HCT116 (cell line): Measurements from ENCODE around the gene IGFL4. TPM values are rescaled to one million over a fixed set of nuclear protein-coding genes. Genes with fewer than 3 reads are reported as not detected.

Experiments used
- ATAC-seq: fragments of 200-7000 bp; cut with Tn5 transposase; 2 replicates; pipeline ENCODE4 v1.9.1; 2020; ENCODE audit warnings: mild to moderate bottlenecking, moderate library complexity
- BruUV-seq: library from RNA; stranded (reverse); fragments of 400-500 nt; replicated peaks from 2 replicates; lab custom pipeline; 2021; lab: Mats Ljungman, UMichigan
- CTCF ChIA-PET: fragments of 300-600 bp; sonication (Branson Sonifier 250); formaldehyde crosslinking; loops from one replicate; lab custom pipeline; 2021; ENCODE audit warnings: antibody characterized with exemption; lab: Charles Lee
- POLR2A ChIA-PET: fragments of 300-600, 350-600 bp; sonication (Branson Sonifier 250); formaldehyde crosslinking; loops from one replicate; lab custom pipeline; 2021; ENCODE audit warnings: antibody characterized with exemption; lab: Charles Lee
- RAD21 ChIA-PET, 2 experiments: fragments of 300-600 bp; sonication (Branson Sonifier 250); formaldehyde crosslinking; loops; one replicate each; lab custom pipeline; 2023; ENCODE audit warnings: low total read pairs in 2 of 2; ENCODE audit not compliant: uncharacterized antibody in 2 of 2, unreplicated experiment in 2 of 2, low non-redundant PET in 1 of 2; lab: Charles Lee
- DNase-seq: peaks from one replicate; pipeline ENCODE4 v3.0.0-alpha.2; 2010; ENCODE audit warnings: low read depth, low spot score
- H2AFZ ChIP-seq: fragments of 200-600 bp; shearing (Covaris generic), sonication (generic); 2 replicates; pipeline ENCODE4 v1.6.1; 2017; ENCODE audit warnings: low read depth, mixed run types, mixed read lengths, antibody characterized with exemption, low read length; ENCODE audit not compliant: poor library complexity, severe bottlenecking
- H3K27ac ChIP-seq: 2 replicates; pipeline ENCODE4 v1.5.1; 2012; ENCODE audit warnings: low read depth, low read length
- H3K27me3 ChIP-seq: fragments of 200-600 bp; sonication (generic); 2 replicates; pipeline ENCODE4 v1.6.1; 2016; ENCODE audit warnings: mixed run types, low read length, mixed read lengths; ENCODE audit not compliant: insufficient read depth
- H3K36me3 ChIP-seq, 2 experiments: fragments of 200-500 bp in 1 of 2; fragments of 200-600 bp in 1 of 2; sonication (Bioruptor generic) in 1 of 2; sonication (generic) in 1 of 2; 2 replicates each; pipeline versions ENCODE4 v1.5.1 to v1.6.1; 2014 to 2016; ENCODE audit warnings: low read length in 2 of 2, inconsistent platforms in 1 of 2, mixed read lengths in 1 of 2, mixed run types in 1 of 2; ENCODE audit not compliant: insufficient read depth in 2 of 2, control insufficient read depth in 1 of 2
- H3K4me1 ChIP-seq, 2 experiments: fragments of 200-600 bp in 1 of 2; sonication (generic) in 1 of 2; 2 replicates each; pipeline versions ENCODE4 v1.5.1 to v1.6.1; 2012 to 2017; ENCODE audit warnings: low read length in 2 of 2, inconsistent platforms in 1 of 2, mild to moderate bottlenecking in 1 of 2, mixed read lengths in 1 of 2, mixed run types in 1 of 2, moderate library complexity in 1 of 2; ENCODE audit not compliant: insufficient read depth in 2 of 2, control insufficient read depth in 1 of 2
- H3K4me2 ChIP-seq: fragments of 200-600 bp; sonication (generic); 2 replicates; pipeline ENCODE4 v1.6.1; 2017; ENCODE audit warnings: mixed run types, low read length, mixed read lengths
- H3K4me3 ChIP-seq, 2 experiments: fragments of 200-600 bp in 1 of 2; sonication (generic) in 1 of 2; replicated peaks in 1 of 2; 2 replicates each; pipeline ENCODE4 v1.5.1; 2011 to 2016; ENCODE audit warnings: low read length in 2 of 2, control low read depth in 1 of 2, low read depth in 1 of 2, mild to moderate bottlenecking in 1 of 2, mixed read lengths in 1 of 2, mixed run types in 1 of 2
- H3K79me2 ChIP-seq: fragments of 200-600 bp; sonication (generic); 2 replicates; pipeline ENCODE4 v1.6.1; 2017; ENCODE audit warnings: mild to moderate bottlenecking, mixed run types, low read length, moderate library complexity, mixed read lengths; ENCODE audit not compliant: insufficient read depth
- H3K9ac ChIP-seq: fragments of 200-600 bp; sonication (generic); 2 replicates; pipeline ENCODE4 v1.6.1; 2016; ENCODE audit warnings: low read length, mixed read lengths
- H3K9me2 ChIP-seq: fragments of 200-600 bp; sonication (generic), shearing (Covaris generic); 2 replicates; pipeline ENCODE4 v1.6.1; 2017; ENCODE audit warnings: mixed run types, mild to moderate bottlenecking, moderate library complexity; ENCODE audit not compliant: insufficient read depth
- H3K9me3 ChIP-seq, 2 experiments: fragments of 200-500 bp in 1 of 2; fragments of 200-600 bp in 1 of 2; sonication (Bioruptor generic) in 1 of 2; sonication (generic) in 1 of 2; 2 replicates each; pipeline ENCODE4 v1.6.1; 2014 to 2017; ENCODE audit warnings: low read length in 2 of 2, mixed read lengths in 2 of 2, inconsistent platforms in 1 of 2, low read depth in 1 of 2, mild to moderate bottlenecking in 1 of 2, mixed run types in 1 of 2, moderate library complexity in 1 of 2; ENCODE audit not compliant: control insufficient read depth in 1 of 2, insufficient read depth in 1 of 2
- H4K20me1 ChIP-seq: fragments of 200-600 bp; sonication (generic), shearing (Covaris generic); 2 replicates; pipeline ENCODE4 v1.6.1; 2017; ENCODE audit warnings: mixed run types, mild to moderate bottlenecking, moderate library complexity; ENCODE audit not compliant: insufficient read depth
- CBX3 ChIP-seq: IDR thresholded peaks from 2 replicates; pipeline ENCODE4 v1.6.1; 2012; ENCODE audit warnings: low read depth
- JUND ChIP-seq: IDR thresholded peaks from 2 replicates; pipeline ENCODE4 v1.6.1; 2012
- MAX ChIP-seq: IDR thresholded peaks from 2 replicates; pipeline ENCODE4 v1.6.1; 2012
- POLR2A ChIP-seq: IDR thresholded peaks from 2 replicates; pipeline ENCODE4 v1.7.0; 2011; ENCODE audit warnings: borderline replicate concordance; ENCODE audit not compliant: insufficient read depth, insufficient read length; ENCODE audit errors: extremely low read depth
- RAD21 ChIP-seq: IDR thresholded peaks from 2 replicates; pipeline ENCODE4 v1.6.1; 2012; ENCODE audit warnings: low read depth, mild to moderate bottlenecking
- REST ChIP-seq: IDR thresholded peaks from 2 replicates; pipeline ENCODE4 v1.6.1; 2012; ENCODE audit warnings: low read depth
- SRF ChIP-seq: IDR thresholded peaks from 2 replicates; pipeline ENCODE4 v1.6.1; 2012; ENCODE audit warnings: low read depth
- intact Hi-C: fragments of 100-400 bp; cut with micrococcal nuclease; formaldehyde crosslinking; loops from 2 replicates; pipeline ENCODE4 v1.10.0; 2022
- total RNA-seq: library from RNA; stranded (reverse); gene quantifications from one replicate; pipeline ENCODE4 v1.2.1, GENCODE V29; 2021; ENCODE audit not compliant: unreplicated experiment

IGFL4 gene
- total RNA-seq, 1 experiment from 2014 or later = not detected

GRCh38 chr19:46080561-46080960, 39.8 kb upstream of the IGFL4 start:
- Histone ChIP-seq H3K9ac (no peak overlapping the region), H3K9me2 (no peaks in the 10 kb centered on the region), H3K27ac (no peak overlapping the region), H3K4me1 (peaks cover 8 to 15% of the 10 kb centered on the region in 2 experiments; a peak in 2 of 4 replicates), H2AFZ (no peak overlapping the region), H4K20me1 (no peaks in the 10 kb centered on the region), H3K4me3 (no peak overlapping the region), H3K36me3 (no peaks in the 10 kb centered on the region), H3K9me3 (no peaks in the 10 kb centered on the region), H3K27me3 (peaks cover 40% of the 10 kb centered on the region), H3K4me2 (no peak overlapping the region), H3K79me2 (no peaks in the 10 kb centered on the region)
- DNase-seq (no peak), ATAC-seq (no peak)
- intact Hi-C loops = loop anchor here (10.0 kb wide), 2 partner anchors 404 to 434 kb away; no protein-coding TSS in a partner anchor
- CTCF ChIA-PET = interaction anchor here (1.0 to 7.7 kb wide), 4 partner anchors 10 to 184 kb away, joined by 4 to 305 read pairs (median 66); no protein-coding TSS in a partner anchor
- TF ChIP-seq SRF (no peak), POLR2A (no peak), MAX (peak; percentile 18; the same call in 1 of the 2 replicates), JUND (no peak), RAD21 (no peak), CBX3 (no peak), REST (no peak)
- RAD21 ChIA-PET = interaction anchor here in 1 of 2 experiments (0.7 kb wide), 1 partner anchor 109 kb away, joined by 3 read pairs; no protein-coding TSS in a partner anchor
- BruUV-seq = no TSS peak
- POLR2A ChIA-PET = no interaction called here
